B cell (primary cell): ENCODE measurements around the gene TBCB.

ENCODE experiments used
- CTCF ChIP-seq: fragments of 200-600 bp; IDR thresholded peaks from one replicate; pipeline ENCODE4 v1.8.0; 2022; ENCODE audit warnings: antibody characterized with exemption, mild to moderate bottlenecking
- EZH2 ChIP-seq: IDR thresholded peaks from 2 replicates; pipeline ENCODE4 v1.6.1; 2012; ENCODE audit warnings: borderline replicate concordance, low read depth, mild to moderate bottlenecking, moderate library complexity, low read length; ENCODE audit not compliant: insufficient read depth, poor library complexity, severe bottlenecking

GRCh38 chr19:36084231-36085009, 30.8 kb upstream of the TBCB start:
- no peak for TF ChIP-seq CTCF
- no peak for TF ChIP-seq EZH2
